H9 (cell line): ENCODE measurements around the gene SLIT1. TPM values are rescaled to one million over a fixed set of nuclear protein-coding genes. Genes with fewer than 3 reads are reported as not detected.

Experiments used
- DNase-seq: peaks from one replicate; pipeline ENCODE4 v3.0.0-alpha.2; 2017
- H2AFZ ChIP-seq: one replicate; pipeline ENCODE4 v1.6.1; 2013; ENCODE audit warnings: mild to moderate bottlenecking, low read length, control low read depth, moderate library complexity
- H2AK5ac ChIP-seq: 2 replicates; pipeline ENCODE4 v1.6.1; 2013; ENCODE audit warnings: low read length, control low read depth, mixed read lengths; ENCODE audit not compliant: insufficient read length
- H2BK120ac ChIP-seq: one replicate; pipeline ENCODE4 v1.6.1; 2013; ENCODE audit warnings: low read depth, mild to moderate bottlenecking, low read length, control low read depth, inconsistent platforms; ENCODE audit not compliant: poor library complexity, severe bottlenecking
- H2BK12ac ChIP-seq: 2 replicates; pipeline ENCODE4 v1.6.1; 2013; ENCODE audit warnings: low read length, control low read depth, mixed read lengths, low read depth; ENCODE audit not compliant: insufficient read length
- H2BK15ac ChIP-seq: 2 replicates; pipeline ENCODE4 v1.6.1; 2013; ENCODE audit warnings: low read depth, low read length, control low read depth
- H2BK20ac ChIP-seq: one replicate; pipeline ENCODE4 v1.6.1; 2013; ENCODE audit warnings: low read depth, mild to moderate bottlenecking, low read length, control low read depth, inconsistent platforms; ENCODE audit not compliant: poor library complexity, severe bottlenecking
- H2BK5ac ChIP-seq: 2 replicates; pipeline ENCODE4 v1.6.1; 2013; ENCODE audit warnings: low read length, control low read depth, mixed read lengths; ENCODE audit not compliant: insufficient read length
- H3K14ac ChIP-seq: 2 replicates; pipeline ENCODE4 v1.6.1; 2013; ENCODE audit warnings: low read length, control low read depth; ENCODE audit not compliant: insufficient read depth
- H3K18ac ChIP-seq: 2 replicates; pipeline ENCODE4 v1.6.1; 2013; ENCODE audit warnings: low read depth, mild to moderate bottlenecking, mixed read lengths, low read length, control low read depth; ENCODE audit not compliant: insufficient read length
- H3K23ac ChIP-seq: 2 replicates; pipeline ENCODE4 v1.6.1; 2013; ENCODE audit warnings: low read length, control low read depth, mixed read lengths, low read depth; ENCODE audit not compliant: insufficient read length
- H3K23me2 ChIP-seq: 2 replicates; pipeline ENCODE4 v1.6.1; 2013; ENCODE audit warnings: low read depth, mild to moderate bottlenecking, mixed read lengths, low read length, control low read depth; ENCODE audit not compliant: insufficient read length, poor library complexity, severe bottlenecking
- H3K27ac ChIP-seq: 2 replicates; pipeline ENCODE4 v1.5.1; 2013; ENCODE audit warnings: low read length, control low read depth, mixed read lengths, low read depth; ENCODE audit not compliant: insufficient read length
- H3K27me3 ChIP-seq: 2 replicates; pipeline ENCODE4 v1.6.1; 2013; ENCODE audit warnings: low read length, control low read depth, inconsistent platforms; ENCODE audit not compliant: insufficient read depth
- H3K4ac ChIP-seq: 2 replicates; pipeline ENCODE4 v1.6.1; 2013; ENCODE audit warnings: low read depth, mild to moderate bottlenecking, control low read depth, inconsistent platforms, low read length, moderate library complexity
- H3K4me1 ChIP-seq: 2 replicates; pipeline ENCODE4 v1.6.1; 2013; ENCODE audit warnings: low read length, control low read depth, inconsistent platforms; ENCODE audit not compliant: insufficient read depth
- H3K4me2 ChIP-seq: 2 replicates; pipeline ENCODE4 v1.6.1; 2013; ENCODE audit warnings: low read length, control low read depth, mixed read lengths; ENCODE audit not compliant: insufficient read length, insufficient read depth
- H3K56ac ChIP-seq: 2 replicates; pipeline ENCODE4 v1.6.1; 2013; ENCODE audit warnings: low read depth, mild to moderate bottlenecking, mixed read lengths, low read length, control low read depth; ENCODE audit not compliant: insufficient read length
- H3K79me1 ChIP-seq: 2 replicates; pipeline ENCODE4 v1.6.1; 2013; ENCODE audit warnings: low read depth, mild to moderate bottlenecking, moderate library complexity, low read length, control low read depth, inconsistent platforms; ENCODE audit not compliant: insufficient read depth, poor library complexity, severe bottlenecking
- H3K79me2 ChIP-seq: 2 replicates; pipeline ENCODE4 v1.6.1; 2013; ENCODE audit warnings: low read length, control low read depth, inconsistent platforms; ENCODE audit not compliant: insufficient read depth
- H3K9ac ChIP-seq: 2 replicates; pipeline ENCODE4 v1.6.1; 2013; ENCODE audit warnings: low read length, control low read depth, mixed read lengths; ENCODE audit not compliant: insufficient read length; ENCODE audit errors: extremely low read depth
- H3K9me3 ChIP-seq: one replicate; pipeline ENCODE4 v1.6.1; 2013; ENCODE audit warnings: low read depth, low read length, inconsistent platforms; ENCODE audit not compliant: control insufficient read depth
- H3T11ph ChIP-seq: one replicate; pipeline ENCODE4 v1.6.1; 2013; ENCODE audit warnings: mild to moderate bottlenecking, low read length, control low read depth, inconsistent platforms
- H4K20me1 ChIP-seq: one replicate; pipeline ENCODE4 v1.6.1; 2013; ENCODE audit not compliant: control insufficient read depth, insufficient read length, insufficient read depth
- H4K5ac ChIP-seq: 2 replicates; pipeline ENCODE4 v1.6.1; 2013; ENCODE audit warnings: low read depth, mild to moderate bottlenecking, mixed read lengths, low read length, control low read depth; ENCODE audit not compliant: insufficient read length
- H4K8ac ChIP-seq: replicated peaks from 2 replicates; pipeline ENCODE4 v1.6.1; 2013; ENCODE audit warnings: low read length, control low read depth, mixed read lengths, low read depth; ENCODE audit not compliant: insufficient read length
- H4K91ac ChIP-seq: 2 replicates; pipeline ENCODE4 v1.6.1; 2013; ENCODE audit warnings: low read depth, mild to moderate bottlenecking, moderate library complexity, mixed read lengths, low read length, control low read depth; ENCODE audit not compliant: insufficient read length
- H3K27ac Mint-ChIP-seq, 3 experiments: 2 replicates in 2 of 3; 3 replicates in 1 of 3; pipeline ENCODE4 v1.8.0; 2020 to 2021; ENCODE audit warnings: mixed read lengths in 3 of 3, mild to moderate bottlenecking in 1 of 3, moderate library complexity in 1 of 3
- H3K27me3 Mint-ChIP-seq: 2 replicates; pipeline ENCODE4 v1.8.0; 2021; ENCODE audit warnings: low read depth, mild to moderate bottlenecking, moderate library complexity, mixed read lengths
- H3K36me3 Mint-ChIP-seq, 3 experiments: 2 replicates in 2 of 3; 3 replicates in 1 of 3; pipeline ENCODE4 v1.8.0; 2020 to 2021; ENCODE audit warnings: low read depth in 3 of 3, mixed read lengths in 3 of 3; ENCODE audit not compliant: insufficient read depth in 1 of 3
- H3K4me1 Mint-ChIP-seq, 2 experiments: 2 replicates each; pipeline ENCODE4 v1.8.0; 2020; ENCODE audit warnings: mixed read lengths in 2 of 2
- H3K4me3 Mint-ChIP-seq, 2 experiments: 2 replicates in 1 of 2; 3 replicates in 1 of 2; pipeline ENCODE4 v1.8.0; 2020 to 2021; ENCODE audit warnings: mild to moderate bottlenecking in 2 of 2, mixed read lengths in 2 of 2, moderate library complexity in 1 of 2
- H3K9me3 Mint-ChIP-seq, 2 experiments: 2 replicates in 1 of 2; 3 replicates in 1 of 2; pipeline ENCODE4 v1.8.0; 2020; ENCODE audit warnings: mild to moderate bottlenecking in 2 of 2, mixed read lengths in 2 of 2, moderate library complexity in 1 of 2
- CTCF ChIP-seq: fragments of 200-600 bp; sonication (generic); conservative IDR thresholded peaks from 3 replicates; pipeline ENCODE4 v1.8.0; 2021; ENCODE audit warnings: antibody characterized with exemption, mild to moderate bottlenecking
- WGBS: extraction: QIAGEN DNeasy Blood & Tissue Kit; methylation state at CpG from one replicate; pipeline ENCODE4 v1.1.7; 2013; ENCODE audit warnings: missing lambda C conversion rate, low lambda C conversion rate, mixed read lengths; ENCODE audit not compliant: insufficient read length; ENCODE audit errors: extremely low coverage; 5-methylcytosine and 5-hydroxymethylcytosine counted together
- total RNA-seq: library from RNA; stranded (reverse); gene quantifications from 2 replicates; pipeline ENCODE4 v1.2.1, GENCODE V29; 2021

The SLIT1 gene
- total RNA-seq, 1 experiment from 2014 or later = 0.57 TPM

DNA sequence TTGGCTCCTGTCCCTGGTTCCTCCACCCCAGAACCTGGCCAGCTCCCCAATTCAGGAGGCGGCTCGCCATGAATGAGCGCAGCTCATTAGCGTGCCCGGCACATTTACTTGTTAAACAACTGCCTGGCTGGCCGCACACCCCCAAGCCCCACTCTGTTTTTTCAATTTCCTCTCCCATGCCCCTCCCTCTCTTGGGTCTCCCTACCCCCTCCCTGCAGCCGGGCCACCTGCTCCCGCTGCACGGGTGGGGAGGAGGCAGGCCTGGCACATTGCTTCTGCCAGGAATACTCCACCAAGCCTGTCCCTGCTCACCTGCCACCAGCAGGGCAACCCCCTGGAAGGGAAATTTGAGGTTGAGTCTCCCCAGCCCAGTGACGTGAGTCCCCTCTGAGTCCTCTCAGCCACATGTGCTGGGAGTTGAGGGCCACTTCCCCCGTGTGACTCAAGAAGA is 2.5 kb upstream of the SLIT1 start:
- no peaks in the 10 kb centered on the region; the same call in 1 of the 2 replicates for H3K4me1 ChIP-seq
- no peak overlapping the region for H3K14ac ChIP-seq
- H4K8ac ChIP-seq = no peak overlapping the region
- H3K4ac ChIP-seq = no peak overlapping the region
- TF ChIP-seq CTCF = no peak
- no peak overlapping the region for H4K5ac ChIP-seq
- Mint-ChIP-seq H3K36me3 (no peaks in the 10 kb centered on the region; a peak in 2 of 7 replicates), H3K27me3 (peaks cover 82% of the 10 kb centered on the region), H3K9me3 (no peaks in the 10 kb centered on the region), H3K4me1 (peaks cover 7 to 21% of the 10 kb centered on the region in 2 experiments), H3K27ac (no peak overlapping the region), H3K4me3 (no peak overlapping the region)
- H2BK5ac ChIP-seq = no peak overlapping the region
- H4K20me1 ChIP-seq = no peaks in the 10 kb centered on the region
- DNase-seq = no peak
- H2AK5ac ChIP-seq = no peak overlapping the region
- H3K4me2 ChIP-seq = no peak overlapping the region
- H2BK12ac ChIP-seq = no peak overlapping the region
- H2BK20ac ChIP-seq = no peak overlapping the region
- H2BK120ac ChIP-seq = no peak overlapping the region
- no peak overlapping the region for H3K9ac ChIP-seq
- no peak overlapping the region for H3K23ac ChIP-seq
- no peak overlapping the region for H3K27ac ChIP-seq
- no peak overlapping the region for H3T11ph ChIP-seq
- peaks cover 10% of the 10 kb centered on the region for H3K23me2 ChIP-seq
- no peaks in the 10 kb centered on the region for H3K79me2 ChIP-seq
- no CpG with 5 or more reads among the region's 11 CpGs for WGBS
- no peaks in the 10 kb centered on the region for H3K79me1 ChIP-seq
- no peak overlapping the region for H3K56ac ChIP-seq
- H3K9me3 ChIP-seq = no peaks in the 10 kb centered on the region
- H4K91ac ChIP-seq = no peak overlapping the region
- H2BK15ac ChIP-seq = no peak overlapping the region
- H3K27me3 ChIP-seq = peaks cover 33% of the 10 kb centered on the region
- H2AFZ ChIP-seq = no peak overlapping the region
- no peak overlapping the region for H3K18ac ChIP-seq
